HepG2 (cell line): ENCODE measurements around the gene RAD51. TPM values are rescaled to one million over a fixed set of nuclear protein-coding genes. Genes with fewer than 3 reads are reported as not detected.

Experiments
- ATAC-seq: fragments of 200-7000 bp; cut with Tn5 transposase; 3 replicates; pipeline ENCODE4 v1.9.1; 2020; ENCODE audit warnings: mild to moderate bottlenecking, moderate library complexity
- BruUV-seq: library from RNA; stranded (reverse); fragments of 400-500 nt; replicated peaks from 2 replicates; lab custom pipeline; 2021; lab: Mats Ljungman, UMichigan
- CTCF ChIA-PET: fragments of 300-600 bp; formaldehyde crosslinking; extraction: SDS; loops from one replicate; lab custom pipeline; 2021; ENCODE audit warnings: low total read pairs, inconsistent platforms, low intra/inter-chr PET ratio; lab: Yijun Ruan, JAX
- POLR2A ChIA-PET: fragments of 350-600 bp; sonication (Branson Sonifier 250); formaldehyde crosslinking; loops from one replicate; lab custom pipeline; 2020; ENCODE audit warnings: antibody characterized with exemption, inconsistent platforms; lab: Yijun Ruan, JAX
- DNase-seq: peaks from one replicate; pipeline ENCODE4 v3.0.0-alpha.2; 2015; ENCODE audit warnings: low spot score
- FAIRE-seq: peaks from 3 replicates; lab custom pipeline; 2011; peaks lifted over from hg19 to GRCh38; lab: Jason Lieb, UNC
- H2AFZ ChIP-seq: one replicate; pipeline ENCODE4 v1.6.1; 2011; ENCODE audit warnings: low read length, inconsistent platforms
- H3K27ac ChIP-seq: fragments of 300-600 bp; 3 replicates; pipeline ENCODE4 v1.8.0; 2011; ENCODE audit warnings: mixed run types, mild to moderate bottlenecking, mixed read lengths, low read length, inconsistent platforms; ENCODE audit not compliant: insufficient read depth; ENCODE audit errors: extremely low read length
- H3K27me3 ChIP-seq, 2 experiments: fragments of 200-600 bp in 1 of 2; 2 replicates in 1 of 2; 3 replicates in 1 of 2; pipeline versions ENCODE4 v1.6.0 to v1.8.0; 2011; ENCODE audit warnings: low read length in 2 of 2, mild to moderate bottlenecking in 2 of 2, moderate library complexity in 2 of 2, inconsistent platforms in 1 of 2; ENCODE audit not compliant: insufficient read depth in 2 of 2, control insufficient read depth in 1 of 2
- H3K36me3 ChIP-seq, 2 experiments: fragments of 200-600 bp in 1 of 2; replicated peaks in 1 of 2; 2 replicates in 1 of 2; 3 replicates in 1 of 2; pipeline versions ENCODE4 v1.5.1 to v1.8.0; 2011; ENCODE audit warnings: low read length in 2 of 2, inconsistent platforms in 1 of 2; ENCODE audit not compliant: insufficient read depth in 2 of 2, control insufficient read depth in 1 of 2
- H3K4me1 ChIP-seq: 2 replicates; pipeline ENCODE4 v1.5.1; 2012; ENCODE audit warnings: low read length, inconsistent platforms; ENCODE audit not compliant: insufficient read depth
- H3K4me2 ChIP-seq: 2 replicates; pipeline ENCODE4 v1.6.0; 2011; ENCODE audit warnings: low read depth, low read length, inconsistent platforms
- H3K4me3 ChIP-seq, 3 experiments: fragments of 200-600 bp in 1 of 3; sonication (generic), shearing (Covaris generic) in 1 of 3; replicated peaks in 1 of 3; 2 replicates each; pipeline ENCODE4 v1.5.1; 2011 to 2016; ENCODE audit warnings: low read length in 3 of 3, inconsistent platforms in 2 of 3, low read depth in 2 of 3, mild to moderate bottlenecking in 2 of 3, control low read depth in 1 of 3, mixed read lengths in 1 of 3; ENCODE audit not compliant: insufficient read depth in 1 of 3
- H3K79me2 ChIP-seq: one replicate; pipeline ENCODE4 v1.6.1; 2011; ENCODE audit warnings: low read length, inconsistent platforms; ENCODE audit not compliant: insufficient read depth
- H3K9ac ChIP-seq: 2 replicates; pipeline ENCODE4 v1.6.0; 2011; ENCODE audit warnings: mild to moderate bottlenecking, low read depth, low read length, inconsistent platforms; ENCODE audit not compliant: insufficient read depth
- H3K9me3 ChIP-seq: 2 replicates; pipeline ENCODE4 v1.5.1; 2012; ENCODE audit warnings: mild to moderate bottlenecking, low read length
- H4K20me1 ChIP-seq: 2 replicates; pipeline ENCODE4 v1.6.0; 2011; ENCODE audit warnings: inconsistent platforms, mild to moderate bottlenecking, low read length, moderate library complexity; ENCODE audit not compliant: insufficient read depth
- BHLHE40 ChIP-seq: IDR thresholded peaks from 2 replicates; pipeline ENCODE4 v1.6.1; 2011; ENCODE audit warnings: low read length, improper control_type of control experiment
- CEBPB ChIP-seq: IDR thresholded peaks from 2 replicates; pipeline ENCODE4 v1.6.1; 2011; ENCODE audit warnings: low read depth, low read length, improper control_type of control experiment, borderline replicate concordance
- HNRNPH1 ChIP-seq: fragments of 200-400 bp; formaldehyde crosslinking; optimal IDR thresholded peaks from 2 replicates; pipeline ENCODE3; 2017; ENCODE audit warnings: mild to moderate bottlenecking, low read depth, low read length
- MAFF ChIP-seq: IDR thresholded peaks from 2 replicates; pipeline ENCODE4 v1.6.1; 2011; ENCODE audit warnings: low read depth, low read length, improper control_type of control experiment
- MAFK ChIP-seq, 2 experiments: IDR thresholded peaks in 1 of 2; conservative IDR thresholded peaks in 1 of 2; 2 replicates each; pipeline ENCODE4 v1.6.1; 2011; ENCODE audit warnings: improper control_type of control experiment in 2 of 2, low read length in 2 of 2
- SAP130 ChIP-seq: IDR thresholded peaks from 2 replicates; pipeline ENCODE4 v1.6.1; 2016; ENCODE audit warnings: low read depth
- TAF15 ChIP-seq: fragments of 200-400 bp; formaldehyde crosslinking; IDR thresholded peaks from one replicate; pipeline ENCODE4 v1.6.1; 2018; ENCODE audit warnings: mild to moderate bottlenecking, low read depth, low read length; ENCODE audit not compliant: poor library complexity, severe bottlenecking
- TCF12 ChIP-seq, 2 experiments: fragments of 450-650 bp in 1 of 2; sonication (generic) in 1 of 2; formaldehyde crosslinking in 1 of 2; IDR thresholded peaks; 2 replicates each; pipeline versions ENCODE4 v1.6.1 to v1.8.0; 2017 to 2022; ENCODE audit warnings: antibody characterized with exemption in 1 of 2, mild to moderate bottlenecking in 1 of 2, missing genetic modification reagents in 1 of 2, moderate library complexity in 1 of 2
- ZNF260 ChIP-seq: sonication (generic); formaldehyde crosslinking; IDR thresholded peaks from 2 replicates; pipeline ENCODE4 v1.4.0; 2020; ENCODE audit warnings: missing genetic modification reagents, low read depth, mild to moderate bottlenecking, borderline replicate concordance
- ZNF839 ChIP-seq: sonication (generic); formaldehyde crosslinking; IDR thresholded peaks from 2 replicates; pipeline ENCODE4 v1.4.0; 2020; ENCODE audit warnings: missing genetic modification reagents, mild to moderate bottlenecking, borderline replicate concordance
- WGBS: methylation state at CpG from one replicate; pipeline ENCODE4 v1.1.6; 2017; ENCODE audit warnings: low lambda C conversion rate; 5-methylcytosine and 5-hydroxymethylcytosine counted together
- in situ Hi-C: cut with HindIII; loops from 2 replicates; pipeline ENCODE4 v1.10.0; 2017; ENCODE audit warnings: low pct_unique_long_range_greater_than_20kb; ENCODE audit not compliant: extremely low pct_ligation_motif_present
- intact Hi-C: fragments of 100-400 bp; cut with micrococcal nuclease; formaldehyde crosslinking; loops from one replicate; pipeline ENCODE4 v1.10.0; 2022; ENCODE audit not compliant: unreplicated experiment
- polyA plus RNA-seq, 8 experiments: library from polyadenylated mRNA; depleted of rRNA in 3 of 8; stranded (reverse) in 7 of 8; unstranded in 1 of 8; fragments of >200 nt; fragmentation: Illumina TruSeq in 4 of 8; extraction: Trizol in 4 of 8; gene quantifications; 2 replicates each; pipeline versions ENCODE4 v1.2.1 to v1.2.3, GENCODE V29; 2011 to 2016; ENCODE audit warnings: low read depth in 4 of 8, missing spikeins in 1 of 8, mixed read lengths in 1 of 8; ENCODE audit not compliant: insufficient read depth in 1 of 8
- total RNA-seq, 5 experiments: library from RNA; depleted of rRNA; stranded (reverse); fragments of >200 nt; fragmentation: Illumina TruSeq; extraction: Trizol; gene quantifications; 2 replicates each; pipeline ENCODE4 v1.2.3, GENCODE V29; 2016; ENCODE audit warnings: low read depth in 1 of 5
- TF ChIP-seq, protein P1 (sequence below): sonication (generic); formaldehyde crosslinking; IDR thresholded peaks from 2 replicates; pipeline ENCODE4 v1.8.1; 2023; ENCODE audit warnings: mild to moderate bottlenecking, inconsistent platforms, moderate library complexity, missing genetic modification reagents, borderline replicate concordance

RAD51 gene
- total and polyA plus RNA-seq, 2 of the 13 experiments (the other 11 are each of a cell fraction or from before 2014, with no cell fraction given): 8.5 to 12.8 TPM

GRCh38 chr15:40743921-40744814 is 49.2 kb downstream of the RAD51 start:
- Histone ChIP-seq H2AFZ (no peak overlapping the region), H3K4me2 (no peak overlapping the region), H4K20me1 (no peaks in the 10 kb centered on the region), H3K27me3 (no peaks in the 10 kb centered on the region), H3K27ac (no peak overlapping the region)
- BruUV-seq: no TSS peak
- TF ChIP-seq HNRNPH1: no peak
- TF ChIP-seq MAFK (conservative IDR thresholded peaks at IDR 0.05 in 1 of 2, IDR thresholded peaks at IDR 0.05 in 1 of 2; ENCODE audit: low read length in 2 of 2): peak in 1 of 2 experiments; percentile 49; a peak in 2 of 4 replicates
- TF ChIP-seq SAP130 (CRISPR knock-in tag): no peak
- TF ChIP-seq BHLHE40: peak; percentile 35; the same call in 1 of the 2 replicates
- no peak for TF ChIP-seq ZNF260 (CRISPR knock-in tag)
- peak; percentile 30; the same call in 1 of the 2 replicates for TF ChIP-seq CEBPB
- no peak for TF ChIP-seq TAF15
- TF ChIP-seq MAFF: 0 out of 2 replicates have a peak, but pooled peaks have one; percentile 17
- TF ChIP-seq, protein P1, sequence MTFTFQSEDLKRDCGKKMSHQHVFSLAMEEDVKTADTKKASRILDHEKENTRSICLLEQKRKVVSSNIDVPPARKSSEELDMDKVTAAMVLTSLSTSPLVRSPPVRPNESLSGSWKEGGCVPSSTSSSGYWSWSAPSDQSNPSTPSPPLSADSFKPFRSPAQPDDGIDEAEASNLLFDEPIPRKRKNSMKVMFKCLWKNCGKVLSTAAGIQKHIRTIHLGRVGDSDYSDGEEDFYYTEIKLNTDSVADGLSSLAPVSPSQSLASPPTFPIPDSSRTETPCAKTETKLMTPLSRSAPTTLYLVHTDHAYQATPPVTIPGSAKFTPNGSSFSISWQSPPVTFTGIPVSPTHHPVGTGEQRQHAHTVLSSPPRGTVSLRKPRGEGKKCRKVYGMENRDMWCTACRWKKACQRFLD (CRISPR knock-in tag): no peak
- TF ChIP-seq ZNF839 (CRISPR knock-in tag): no peak
- TF ChIP-seq TCF12 (IDR thresholded peaks at IDR 0.05): no peak
- TF ChIP-seq TCF12 (CRISPR knock-in tag; IDR thresholded peaks at IDR 0.05): no peak
- TF ChIP-seq, all 625 proteins: peak for 4
- CTCF ChIA-PET: no interaction called here
- peak; percentile 44; the same call in 2 of the 3 replicates for ATAC-seq
- Histone ChIP-seq H3K36me3 (peaks cover 11 to 71% of the 10 kb centered on the region in 2 experiments; a peak in 4 of 5 replicates), H3K9ac (no peak overlapping the region), H3K79me2 (no peaks in the 10 kb centered on the region), H3K4me1 (peaks cover 7% of the 10 kb centered on the region; the same call in 1 of the 2 replicates), H3K9me3 (no peaks in the 10 kb centered on the region), H3K4me3 (no peak overlapping the region)
- POLR2A ChIA-PET: interaction anchor here (1.2 kb wide), 1 partner anchor 19 kb away, joined by 3 read pairs; the partner anchor contains the start of gene GCHFR
- in situ Hi-C loops (no loop called here), intact Hi-C loops (loop anchor here (5.0 kb wide), 1 partner anchor 67 kb away; no protein-coding TSS in a partner anchor)
- FAIRE-seq: peak; percentile 8
- WGBS: 85% methylated on average over 10 of the region's 12 CpGs
- DNase-seq: no peak
